KMS-11 (cell line): Measurements from ENCODE around the gene FBXO17.

ENCODE experiments used
- H2AFZ ChIP-seq: fragments of 200-600 bp; sonication (generic); 2 replicates; pipeline ENCODE4 v1.6.1; 2016; ENCODE audit warnings: antibody characterized with exemption, mixed run types, low read depth
- H3K27ac ChIP-seq: fragments of 200-600 bp; sonication (generic); 2 replicates; pipeline ENCODE4 v1.6.1; 2016; ENCODE audit warnings: mild to moderate bottlenecking, mixed run types
- H3K27me3 ChIP-seq: fragments of 200-600 bp; sonication (generic); 2 replicates; pipeline ENCODE4 v1.6.1; 2017; ENCODE audit warnings: mild to moderate bottlenecking, low read depth, mixed run types, moderate library complexity; ENCODE audit not compliant: insufficient read depth
- H3K36me3 ChIP-seq: fragments of 200-600 bp; sonication (generic); 2 replicates; pipeline ENCODE4 v1.6.1; 2017; ENCODE audit warnings: mild to moderate bottlenecking, mixed run types; ENCODE audit not compliant: insufficient read depth
- H3K4me1 ChIP-seq: fragments of 200-600 bp; sonication (generic); 2 replicates; pipeline ENCODE4 v1.6.1; 2016; ENCODE audit warnings: mild to moderate bottlenecking, low read depth, mixed run types; ENCODE audit not compliant: poor library complexity, severe bottlenecking
- H3K4me2 ChIP-seq: fragments of 200-600 bp; sonication (generic); 2 replicates; pipeline ENCODE4 v1.7.0; 2016; ENCODE audit warnings: mild to moderate bottlenecking, mixed run types
- H3K4me3 ChIP-seq: fragments of 200-600 bp; sonication (generic); IDR thresholded peaks from 2 replicates; pipeline ENCODE4 v1.6.1; 2017; ENCODE audit warnings: low read depth, low read length, mixed read lengths; ENCODE audit not compliant: insufficient read depth
- H3K79me2 ChIP-seq: fragments of 200-600 bp; sonication (generic); 2 replicates; pipeline ENCODE4 v1.6.1; 2016; ENCODE audit warnings: low read depth, mixed run types; ENCODE audit not compliant: insufficient read depth
- H3K9ac ChIP-seq: fragments of 200-600 bp; sonication (generic); 2 replicates; pipeline ENCODE4 v1.6.1; 2016; ENCODE audit warnings: mild to moderate bottlenecking, mixed run types
- H4K20me1 ChIP-seq: fragments of 200-600 bp; sonication (generic); 2 replicates; pipeline ENCODE4 v1.6.1; 2016; ENCODE audit warnings: mild to moderate bottlenecking, mixed run types; ENCODE audit not compliant: insufficient read depth
- CTCF ChIP-seq: fragments of 200-600 bp; sonication (generic); conservative IDR thresholded peaks from 2 replicates; pipeline ENCODE4 v1.6.1; 2017; ENCODE audit warnings: low read depth, mild to moderate bottlenecking, antibody characterized with exemption, low read length, moderate library complexity, mixed read lengths

The FBXO17 gene

GRCh38 chr19:38901683-38902082 lies 73.9 kb downstream of the FBXO17 start:
- Histone ChIP-seq H3K27me3 (no peaks in the 10 kb centered on the region), H2AFZ (no peak overlapping the region), H3K79me2 (peaks cover 16% of the 10 kb centered on the region; the same call in 1 of the 2 replicates), H3K4me3 (no peak overlapping the region), H3K27ac (no peak overlapping the region), H3K36me3 (peaks cover under 1% of the 10 kb centered on the region; the same call in 1 of the 2 replicates), H3K4me1 (peaks cover 23% of the 10 kb centered on the region), H3K9ac (no peak overlapping the region), H4K20me1 (no peaks in the 10 kb centered on the region), H3K4me2 (no peak overlapping the region; the same call in 1 of the 2 replicates)
- TF ChIP-seq CTCF = no peak

GRCh38 chr19:38900743-38901190 lies 74.8 kb downstream of the FBXO17 start:
- TF ChIP-seq CTCF = no peak
- Histone ChIP-seq H3K79me2 (peaks cover 16% of the 10 kb centered on the region; the same call in 1 of the 2 replicates), H2AFZ (0 out of 2 replicates have a peak overlapping the region, but pooled peaks have one; percentile 38), H3K4me2 (peak overlapping the region; percentile 61), H4K20me1 (no peaks in the 10 kb centered on the region), H3K4me1 (peaks cover 23% of the 10 kb centered on the region), H3K27ac (peak overlapping the region; percentile 24; the same call in 1 of the 2 replicates), H3K9ac (peak overlapping the region; percentile 55), H3K36me3 (no peaks in the 10 kb centered on the region; the same call in 1 of the 2 replicates), H3K27me3 (no peaks in the 10 kb centered on the region), H3K4me3 (no peak overlapping the region)

- Histone ChIP-seq H3K27ac (peak overlapping the region; percentile 24; the same call in 1 of the 2 replicates), H4K20me1 (no peaks in the 10 kb centered on the region), H2AFZ (peak overlapping the region; percentile 38; the same call in 1 of the 2 replicates), H3K4me3 (no peak overlapping the region), H3K4me1 (peaks cover 23% of the 10 kb centered on the region), H3K79me2 (peaks cover 16% of the 10 kb centered on the region; the same call in 1 of the 2 replicates), H3K36me3 (no peaks in the 10 kb centered on the region; the same call in 1 of the 2 replicates), H3K9ac (peak overlapping the region; percentile 55), H3K4me2 (peak overlapping the region; percentile 61), H3K27me3 (no peaks in the 10 kb centered on the region)
- no peak for TF ChIP-seq CTCF
These were observed 75.3 kb downstream of the FBXO17 start for GRCh38 chr19:38900202-38900629.

GRCh38 chr19:38899447-38900201 lies 75.9 kb downstream of the FBXO17 start, which contains the start of the genes NFKBIB and SIRT2:
Gene NFKBIB (plus strand): TSS chr19:38899969. CDS start chr19:38900033, 64 bp downstream.
Gene SIRT2 (minus strand): TSS chr19:38899618. CDS start chr19:38899521, 97 bp downstream.
- Histone ChIP-seq H2AFZ (peak within 1 kb of the TSS; percentile 93), H3K4me2 (peak within 1 kb of the TSS; percentile 96), H4K20me1 (no peaks in the 10 kb centered on the region), H3K27me3 (no peaks in the 10 kb centered on the region), H3K36me3 (no peaks in the 10 kb centered on the region), H3K4me3 (no peak within 1 kb of the TSS), H3K9ac (peak within 1 kb of the TSS; percentile 71), H3K79me2 (peaks cover 16% of the 10 kb centered on the region; the same call in 1 of the 2 replicates), H3K4me1 (peaks cover 23% of the 10 kb centered on the region), H3K27ac (peak within 1 kb of the TSS; percentile 35)
- no peak for TF ChIP-seq CTCF
